GM03348 (cell line): ENCODE measurements around the gene VAMP3.
"Not testable (repeated sequence)": the region's sequence is repeated elsewhere in the genome, so short reads cannot be mapped to it uniquely, and the experiment has no call there.

Source experiments
- DNase-seq: peaks from one replicate; pipeline ENCODE4 v3.0.0; 2012; ENCODE audit warnings: low spot score

Gene VAMP3

DNA sequence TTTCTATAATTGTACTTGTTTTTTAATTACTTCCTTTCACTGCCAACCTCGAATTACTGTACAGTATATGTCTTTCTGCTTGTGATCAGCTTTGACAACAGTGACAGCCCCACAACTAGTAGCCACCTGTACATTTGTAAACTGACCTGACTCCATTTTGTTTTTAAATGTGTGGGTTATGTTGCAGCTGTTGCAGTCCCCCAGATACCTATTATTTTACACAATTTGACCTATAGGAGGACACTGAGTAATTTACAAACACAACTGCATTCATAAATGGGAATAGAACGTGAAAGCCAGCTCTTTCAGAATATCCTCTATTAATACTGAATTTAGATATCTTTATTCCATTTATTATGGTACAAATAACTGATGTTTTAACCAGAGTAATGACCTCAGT lies 2.5 kb upstream of the VAMP3 start:
- no peak for DNase-seq

DNA sequence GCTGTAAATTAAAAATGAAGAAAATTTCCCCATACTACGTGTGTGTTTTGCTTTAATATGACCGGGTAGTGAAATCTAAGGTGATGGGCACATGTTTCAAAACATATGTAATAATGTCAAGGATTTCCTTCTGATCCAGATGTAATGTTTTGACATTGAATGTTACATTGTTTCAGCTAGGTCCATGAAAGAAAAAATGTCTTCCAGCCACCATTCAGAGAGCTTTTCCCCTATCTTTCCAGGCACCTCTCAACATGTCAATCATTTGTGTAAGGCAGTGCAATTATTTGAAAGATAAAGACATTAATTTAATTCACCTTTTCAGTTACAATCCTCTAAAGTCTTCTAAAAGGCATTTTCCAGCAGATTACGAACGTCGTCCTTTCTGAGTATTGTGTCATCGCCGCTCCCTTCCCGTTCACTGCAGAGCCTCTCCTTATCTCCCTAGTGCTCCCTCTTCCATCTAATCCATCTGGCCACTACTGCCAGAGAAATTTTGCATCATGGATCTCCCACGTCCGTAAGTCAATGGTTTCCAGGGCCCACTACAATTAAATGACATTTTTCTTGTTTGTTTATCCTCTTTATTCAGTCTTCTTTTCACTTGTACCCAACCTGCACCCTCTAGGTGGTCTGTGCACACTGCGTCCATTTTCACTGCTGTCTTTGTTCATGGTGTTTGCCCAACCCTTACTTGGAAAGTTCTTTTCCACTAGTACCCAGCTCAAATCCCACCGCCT lies 1.3 kb upstream of the VAMP3 start:
- no peak for DNase-seq

DNA sequence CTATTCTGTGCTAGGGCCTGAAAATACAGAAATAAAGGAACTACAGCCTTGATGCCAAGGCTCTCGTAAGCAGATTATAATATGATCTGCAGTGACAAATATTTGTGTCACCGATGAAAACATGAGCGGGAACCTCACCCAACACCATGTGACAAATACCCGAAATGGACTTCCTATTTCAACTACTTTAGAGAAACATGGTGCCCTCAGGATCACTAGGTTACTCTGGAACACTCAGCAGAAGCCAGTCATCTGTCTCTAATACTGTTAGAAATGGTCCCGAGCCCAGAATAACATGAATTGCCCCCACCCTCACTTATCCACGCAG lies 463 bp upstream of the VAMP3 start:
- DNase-seq = peak; percentile 14

DNA sequence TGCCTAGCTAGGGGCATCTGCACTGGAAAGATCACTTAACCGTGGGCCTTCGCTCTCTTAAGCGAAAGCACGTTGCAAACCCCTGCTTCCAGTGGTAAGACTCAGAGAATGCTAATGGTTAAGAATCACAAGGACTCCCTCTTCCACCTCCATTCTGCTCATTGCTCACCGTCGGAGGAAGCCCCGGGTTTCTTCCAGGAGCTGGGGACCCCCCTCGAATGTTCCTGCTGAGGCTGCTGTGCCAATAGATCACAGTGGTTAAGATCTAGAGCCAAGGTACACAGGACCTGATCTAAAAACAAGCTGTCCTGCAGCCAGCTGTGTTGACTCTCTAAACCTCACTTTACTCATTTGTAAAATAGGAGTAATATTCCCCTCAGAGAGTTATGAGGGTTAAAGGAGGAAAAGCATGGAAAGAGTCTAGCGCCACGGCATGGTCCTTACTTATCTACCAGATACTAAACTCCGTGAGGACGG lies 765 bp downstream of the VAMP3 start:
- no peak for DNase-seq

DNA sequence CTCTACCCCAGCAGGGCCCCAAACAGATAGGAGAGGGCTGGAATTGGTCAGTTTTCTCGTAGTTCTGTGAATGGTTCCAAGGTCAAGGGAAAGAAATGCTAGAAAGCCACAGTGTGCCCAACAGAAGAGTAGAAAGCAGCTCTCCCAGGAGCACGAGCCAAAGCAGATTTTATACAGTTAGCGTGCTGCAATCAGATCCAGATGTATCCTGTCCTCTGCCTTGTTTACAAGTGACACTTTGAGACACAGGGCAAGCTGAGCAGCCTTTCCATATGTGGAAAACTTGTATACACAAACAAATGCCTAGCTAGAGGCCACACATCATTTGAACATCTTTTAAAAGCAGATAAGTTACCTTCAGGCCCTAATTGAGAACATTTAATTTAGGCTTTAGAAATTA lies 6.5 kb downstream of the VAMP3 start:
- DNase-seq = no peak

DNA sequence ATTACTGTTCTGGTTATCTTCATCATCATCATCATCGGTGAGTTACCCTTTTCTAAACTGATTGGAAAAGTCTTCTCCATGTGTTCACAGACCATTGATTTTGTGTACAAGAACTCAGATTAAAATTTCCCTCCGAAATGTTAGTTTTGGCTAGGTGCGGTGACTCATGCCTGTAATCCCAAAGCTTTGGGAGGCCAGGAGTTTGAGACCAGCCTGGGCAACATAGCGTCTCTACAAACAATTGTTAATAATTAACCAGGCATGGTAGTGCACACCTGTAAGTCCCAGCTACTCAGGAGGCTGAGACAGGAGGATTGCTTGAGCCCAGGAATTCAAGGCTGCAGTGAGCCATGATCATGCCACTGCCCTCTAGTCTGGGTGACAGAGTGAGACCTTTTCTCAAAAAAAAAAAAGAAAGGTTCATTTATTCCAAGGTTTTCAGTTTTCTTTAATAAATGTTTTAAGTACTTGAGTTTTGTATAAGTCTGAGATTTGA lies 7.1 kb downstream of the VAMP3 start:
- no peak for DNase-seq

DNA sequence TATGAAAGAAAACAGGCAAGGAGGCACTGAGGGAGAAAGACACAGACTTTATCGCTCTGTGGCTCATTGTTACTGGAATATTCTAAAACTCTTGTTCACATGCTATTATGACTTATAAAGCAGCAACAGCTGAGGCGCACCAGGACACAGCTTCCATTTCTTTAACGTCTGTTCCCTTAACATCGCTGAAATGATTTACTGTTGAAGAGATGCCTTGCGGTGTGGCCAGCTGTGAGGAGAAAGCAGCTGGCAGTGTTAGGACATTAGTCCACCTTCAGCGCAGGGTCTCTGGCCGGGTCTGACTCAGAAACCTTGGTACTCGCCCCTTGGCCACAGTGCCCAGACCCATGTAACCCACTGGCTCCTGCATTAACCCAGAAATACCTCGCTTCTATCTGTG lies 9.9 kb downstream of the VAMP3 start:
- no peak for DNase-seq

DNA sequence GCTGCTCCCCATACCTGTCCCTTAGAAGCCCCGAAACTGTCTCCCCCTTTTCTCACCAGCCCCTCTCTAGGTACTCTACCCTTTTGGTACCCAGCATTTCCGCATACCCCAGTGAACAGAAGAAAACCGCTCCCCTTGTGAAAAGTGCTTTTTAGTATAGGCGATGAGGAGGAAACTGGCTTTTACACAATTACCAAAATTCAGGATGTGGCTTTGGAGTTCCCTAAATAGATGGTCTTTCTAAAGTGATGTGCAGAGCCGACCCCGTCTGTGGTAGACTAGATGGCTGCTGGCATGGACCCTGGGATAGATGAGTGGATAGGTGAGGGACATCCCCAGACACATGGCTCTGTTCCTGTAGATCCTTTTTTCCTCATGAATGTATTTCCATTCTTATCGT lies 10.4 kb downstream of the VAMP3 start:
- no peak for DNase-seq

DNA sequence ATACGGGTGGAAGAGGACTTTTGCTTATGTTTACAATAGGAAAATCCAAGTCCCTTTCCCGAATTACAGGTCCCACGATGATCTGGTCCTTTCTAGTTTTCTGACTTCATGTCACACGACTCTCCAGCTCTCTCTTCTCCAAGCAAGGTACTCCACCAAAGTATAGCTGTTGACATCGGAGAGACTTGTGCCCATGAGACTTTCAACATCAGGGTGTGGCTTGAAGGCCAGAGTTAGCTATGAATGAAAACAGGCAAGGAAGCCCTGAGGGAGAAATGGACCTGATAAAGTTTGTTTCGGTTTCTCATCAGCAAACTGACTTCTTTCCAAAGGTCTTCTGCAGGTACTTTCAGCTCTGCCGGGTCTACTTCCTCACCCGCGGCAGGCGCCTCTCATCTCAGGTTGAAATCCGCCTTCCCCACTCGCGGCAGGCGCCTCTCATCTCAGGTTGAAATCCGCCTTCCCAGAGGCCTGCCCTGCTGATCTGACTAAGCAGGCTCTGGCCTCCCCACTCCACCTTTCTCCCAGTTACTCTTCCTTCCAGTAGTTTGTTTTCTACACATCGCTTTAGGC lies 10.9 kb downstream of the VAMP3 start:
- DNase-seq = no peak

DNA sequence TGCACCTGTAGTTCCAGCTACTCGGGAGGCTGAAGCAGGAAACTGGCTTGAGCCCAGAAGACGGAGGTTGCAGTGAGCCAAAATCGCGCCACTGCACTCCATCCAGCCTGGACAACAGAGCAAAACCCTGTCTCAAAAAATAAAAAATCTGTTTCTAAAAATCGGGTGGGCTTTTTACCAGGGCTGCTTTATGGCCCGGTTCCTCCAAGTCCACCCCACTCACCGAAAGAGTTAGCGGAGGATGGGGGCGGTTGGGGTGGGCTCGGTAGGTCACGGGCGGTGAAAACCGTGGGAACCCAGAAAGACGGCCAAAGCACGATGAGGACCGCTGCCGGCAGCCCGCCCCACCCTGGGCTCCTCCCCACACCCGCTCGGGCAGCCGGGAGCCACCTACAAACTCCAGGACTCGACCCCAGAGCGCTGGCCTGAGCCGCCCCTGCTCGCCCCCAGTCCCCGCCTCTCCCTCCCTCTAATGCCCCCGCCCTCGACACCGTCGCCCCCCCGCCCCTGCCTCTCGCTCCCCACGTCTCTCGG lies 12.1 kb downstream of the VAMP3 start:
- DNase-seq = peak; percentile 84

DNA sequence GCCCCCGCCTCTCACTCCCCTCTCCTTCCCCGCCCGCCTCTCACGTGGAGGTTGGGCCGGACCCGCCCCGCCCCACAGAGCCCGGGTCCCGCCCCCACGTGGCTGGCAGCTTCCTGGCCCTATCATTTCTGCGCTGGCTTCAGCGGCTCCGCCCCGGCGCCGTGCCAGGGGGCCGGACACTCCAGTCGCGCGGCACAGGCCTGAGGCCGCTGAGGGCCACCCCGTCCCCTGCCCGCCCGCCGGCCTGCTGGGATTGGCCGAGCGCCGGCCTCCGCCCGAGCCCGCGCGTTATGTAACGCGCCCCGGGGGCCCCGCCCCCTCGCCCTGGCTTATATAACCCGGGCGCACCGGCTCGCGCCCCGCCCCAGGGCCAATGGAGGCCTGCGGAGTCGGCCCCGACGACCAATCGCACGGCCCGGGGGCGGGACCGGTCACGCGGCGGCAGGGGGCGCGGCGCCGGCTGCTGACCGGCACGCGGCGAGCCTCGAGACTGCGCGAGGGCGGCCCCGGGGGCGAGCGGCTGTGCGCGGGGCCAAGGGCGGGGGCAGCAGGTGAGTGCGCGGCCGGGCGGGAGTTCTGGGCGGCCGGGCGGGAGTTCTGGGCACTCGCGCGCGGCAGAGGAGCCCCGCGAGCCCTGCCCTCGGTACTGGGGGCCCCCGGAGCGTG lies 12.9 kb downstream of the VAMP3 start, which contains the start of gene PER3:
PER3 (plus strand) TSS at position 466 of the 666 bp plus-strand sequence. CDS start 587 bp downstream, outside the sequence.
- DNase-seq = peak; percentile 99

DNA sequence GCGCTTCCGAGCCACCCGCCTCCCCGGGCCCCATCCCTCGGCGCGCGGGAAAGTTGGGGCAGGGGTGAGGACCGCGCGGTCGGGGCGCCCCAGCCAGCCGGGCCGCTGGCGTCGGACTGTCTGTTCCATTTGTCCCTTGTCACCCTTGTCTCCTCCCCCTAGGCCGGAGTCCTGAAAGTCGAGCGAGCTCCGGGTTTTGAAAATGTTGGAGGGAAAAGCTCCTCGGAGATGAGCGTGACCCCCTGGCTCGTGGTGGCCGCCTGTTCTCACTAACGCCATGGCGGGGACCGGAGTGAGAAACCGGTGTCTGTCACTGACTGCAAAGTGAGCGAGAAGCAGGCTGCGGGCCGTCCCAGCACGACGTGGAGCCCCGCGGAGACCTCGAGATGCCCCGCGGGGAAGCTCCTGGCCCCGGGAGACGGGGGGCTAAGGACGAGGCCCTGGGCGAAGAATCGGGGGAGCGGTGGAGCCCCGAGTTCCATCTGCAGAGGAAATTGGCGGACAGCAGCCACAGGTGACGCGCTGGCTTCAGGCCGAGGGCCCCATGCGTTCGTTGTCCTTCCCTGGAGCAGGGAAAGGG lies 13.5 kb downstream of the VAMP3 start:
- DNase-seq = no peak

DNA sequence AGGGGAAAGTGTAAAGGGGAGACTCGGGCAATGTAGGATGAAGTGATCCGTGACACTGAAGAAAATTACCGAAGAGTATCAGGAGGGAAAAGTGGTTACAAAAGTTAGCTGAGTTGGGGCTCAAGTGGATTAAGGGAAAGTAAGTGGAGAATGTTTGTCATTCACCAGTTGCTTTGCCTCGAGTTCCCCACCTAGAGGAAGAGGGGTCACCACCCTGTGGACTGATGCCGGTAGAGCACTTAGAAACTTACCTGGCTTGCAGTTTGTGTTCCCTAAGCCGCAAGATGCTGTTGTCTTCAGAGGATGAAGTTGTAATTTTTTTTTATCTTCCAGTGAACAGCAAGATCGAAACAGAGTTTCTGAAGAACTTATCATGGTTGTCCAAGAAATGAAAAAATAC lies 14.0 kb downstream of the VAMP3 start:
- no peak for DNase-seq

DNA sequence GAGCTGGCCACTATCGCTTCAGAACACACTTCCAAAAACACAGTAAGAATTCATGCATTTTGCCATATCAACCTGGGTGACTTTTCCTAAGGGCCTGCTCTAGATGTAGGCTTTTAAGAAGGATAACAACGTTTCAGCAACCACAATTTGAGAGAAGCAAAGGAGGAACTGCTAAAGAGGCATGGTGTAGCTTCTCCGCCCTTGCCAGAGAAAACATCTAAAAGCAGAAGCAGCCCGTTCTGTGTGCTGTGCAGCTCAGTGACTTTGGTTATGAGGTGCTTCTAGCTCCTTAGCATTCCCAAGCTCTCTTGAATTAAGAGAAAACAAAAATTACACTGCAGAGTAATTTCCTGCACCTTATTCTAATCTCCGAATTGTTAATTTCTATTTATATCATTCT lies 15.7 kb downstream of the VAMP3 start:
- DNase-seq = no peak

DNA sequence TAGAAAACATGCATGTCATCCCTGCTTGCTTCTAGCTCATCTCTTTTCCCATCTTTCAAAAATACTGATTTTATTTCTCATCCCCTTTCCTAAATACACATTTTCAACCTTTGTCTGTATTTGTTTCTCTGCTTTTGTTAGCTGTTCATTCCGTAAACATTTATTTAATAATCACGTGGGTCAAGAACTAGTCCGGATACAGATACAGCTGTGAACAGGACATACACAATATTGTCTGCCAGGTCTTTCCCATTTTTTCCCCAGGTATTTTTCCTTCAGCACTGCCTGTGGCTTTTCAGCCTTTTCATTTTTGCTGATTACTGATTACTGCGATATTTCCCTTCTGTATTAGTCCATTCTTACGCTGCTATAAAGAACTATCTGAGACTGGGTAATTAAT lies 18.7 kb downstream of the VAMP3 start:
- DNase-seq = no peak

DNA sequence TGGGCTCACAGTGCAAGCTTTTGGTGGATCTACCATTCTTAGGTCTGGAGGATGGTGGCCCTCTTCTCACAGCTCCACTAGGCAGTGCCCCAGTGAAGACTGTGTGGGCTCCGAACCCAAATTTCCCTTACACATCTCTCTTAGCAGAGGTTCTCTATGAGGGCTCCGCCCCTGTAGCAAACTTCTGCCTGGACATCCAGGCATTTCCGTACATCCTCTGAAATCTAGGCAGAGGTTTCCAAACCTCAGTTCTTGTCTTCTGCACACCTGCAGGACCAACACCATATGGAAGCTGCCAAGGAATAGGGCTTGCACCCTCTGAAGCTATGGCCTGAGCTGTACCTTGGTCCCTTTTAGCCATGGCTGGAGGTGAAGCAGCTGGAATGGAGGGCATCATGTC lies 19.9 kb downstream of the VAMP3 start:
- not testable (repeated sequence) for DNase-seq

DNA sequence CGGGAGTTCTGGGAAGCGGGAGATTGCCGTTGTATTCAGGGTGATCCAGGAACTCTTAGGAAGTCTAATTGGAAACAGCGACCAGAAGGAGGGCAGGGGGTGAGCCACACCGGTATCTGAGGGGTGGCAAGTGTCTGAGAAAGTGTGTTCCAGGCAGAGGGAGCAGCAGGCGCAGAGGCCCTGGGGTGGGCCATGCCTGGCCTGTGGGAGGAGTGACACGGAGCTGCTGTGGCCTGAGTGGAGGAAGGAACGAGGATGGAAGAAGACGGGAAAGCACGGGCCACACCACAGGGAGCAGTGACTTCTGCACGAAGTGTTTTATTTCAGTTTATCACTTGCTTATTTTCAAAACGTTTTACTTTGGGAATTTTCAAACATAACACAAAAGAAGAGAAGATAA lies 24.3 kb downstream of the VAMP3 start:
- DNase-seq = no peak

DNA sequence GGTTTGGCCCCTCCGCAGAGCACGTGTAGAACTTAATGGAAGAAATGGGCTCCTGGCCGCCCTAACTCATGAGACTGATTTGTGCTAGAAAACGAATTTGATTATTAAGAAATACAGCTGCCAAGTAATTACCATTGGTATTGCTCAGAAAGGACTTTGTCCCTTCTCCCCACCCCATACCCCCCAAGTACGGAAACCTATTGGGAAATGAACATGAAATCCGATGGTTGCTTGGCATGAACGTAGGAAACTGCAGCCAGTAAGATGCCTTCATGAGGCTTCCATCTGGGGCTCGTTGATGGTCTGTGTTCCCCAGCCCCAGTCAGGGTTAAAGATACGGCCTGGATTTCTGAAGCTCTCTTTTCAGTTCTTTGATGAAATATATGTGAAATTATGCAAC lies 34.4 kb downstream of the VAMP3 start:
- no peak for DNase-seq

DNA sequence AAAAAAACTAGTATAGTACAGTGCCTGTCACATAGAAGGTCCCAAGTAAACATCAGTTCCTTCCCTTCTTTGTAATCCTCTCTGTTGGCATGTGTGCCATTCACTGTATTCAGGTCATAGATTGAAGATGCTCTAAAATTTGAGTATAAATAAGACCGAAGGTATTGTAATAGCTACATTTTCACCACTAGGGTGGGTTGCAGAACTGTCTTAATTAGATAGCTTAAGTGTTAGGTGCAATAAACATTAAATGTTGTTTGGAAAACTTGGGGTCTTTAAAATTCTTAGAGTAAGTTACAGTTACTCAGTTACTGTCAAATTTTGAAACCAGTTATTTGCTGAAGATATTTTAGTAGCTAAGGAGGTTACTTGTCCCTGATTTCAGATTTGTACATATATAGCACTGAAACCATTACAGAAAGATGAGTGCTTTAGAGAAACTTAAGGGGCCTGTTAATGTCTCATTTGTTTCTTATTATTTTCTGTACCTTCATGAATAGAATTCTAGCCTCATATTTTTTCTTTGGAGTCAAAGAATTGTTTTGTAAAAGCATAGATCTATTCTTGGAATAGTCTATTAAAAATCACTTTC lies 37.3 kb downstream of the VAMP3 start:
- peak; percentile 22 for DNase-seq

DNA sequence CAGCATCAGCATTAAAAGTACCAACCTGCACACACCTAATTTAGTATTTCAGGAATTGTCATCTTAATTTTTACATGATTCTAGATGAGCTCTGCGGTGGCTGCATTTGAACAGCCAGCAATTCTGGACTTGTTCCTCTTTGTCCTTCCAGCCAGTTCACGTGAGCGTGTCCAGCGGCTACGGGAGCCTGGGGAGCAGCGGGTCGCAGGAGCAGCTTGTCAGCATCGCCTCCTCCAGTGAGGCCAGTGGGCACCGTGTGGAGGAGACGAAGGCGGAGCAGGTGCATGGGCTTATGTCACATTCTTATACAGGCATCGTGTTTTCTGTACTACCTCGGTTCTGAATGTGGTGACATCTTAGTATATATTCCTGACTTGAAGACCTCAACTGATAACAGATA lies 38.6 kb downstream of the VAMP3 start:
- DNase-seq = no peak

DNA sequence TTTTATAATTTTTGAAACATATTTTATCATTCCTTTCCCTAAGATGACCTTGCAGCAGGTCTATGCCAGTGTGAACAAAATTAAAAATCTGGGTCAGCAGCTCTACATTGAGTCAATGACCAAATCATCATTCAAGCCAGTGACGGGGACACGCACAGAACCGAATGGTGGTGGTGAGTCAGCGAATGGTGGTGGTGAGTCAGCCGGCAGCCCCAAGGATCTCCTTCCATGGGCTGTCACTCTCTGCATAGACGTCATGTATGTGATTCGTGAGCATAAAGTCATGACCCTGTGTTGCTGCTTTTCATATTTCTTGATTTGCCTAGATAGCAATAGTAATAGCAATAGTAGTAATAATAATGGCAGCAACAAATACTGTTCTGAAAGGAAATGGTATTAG lies 39.3 kb downstream of the VAMP3 start:
- DNase-seq = peak; percentile 72

DNA sequence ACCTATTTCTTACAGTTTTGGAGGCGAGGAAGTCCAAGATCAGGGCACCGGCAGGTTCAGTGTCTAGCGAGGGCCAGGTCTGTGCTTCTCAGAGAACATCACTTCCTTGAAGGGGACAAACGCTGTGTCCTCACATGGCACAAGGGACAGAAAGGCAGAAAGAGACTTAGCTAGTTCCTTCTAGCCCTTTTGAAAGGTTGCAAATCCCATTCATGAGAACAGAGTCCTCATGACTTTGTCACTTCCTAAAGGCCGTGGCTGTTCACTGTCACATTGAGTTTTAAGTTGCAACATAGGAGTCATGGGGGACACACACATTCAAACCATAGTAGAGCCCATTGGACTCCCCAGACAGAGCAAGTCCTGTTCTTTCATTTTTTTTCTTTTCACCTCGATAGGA lies 40.4 kb downstream of the VAMP3 start:
- DNase-seq = no peak
